GM19452 (cell line): Measurements from ENCODE around the gene ODAD4.

Experiments used
- ATAC-seq: cut with Tn5 transposase; IDR thresholded peaks from one replicate; pipeline ENCODE4 v1.9.1; 2021; ENCODE audit not compliant: unreplicated experiment

Gene ODAD4

GRCh38 chr17:41941168-41941567, 10.8 kb downstream of the ODAD4 start:
- no peak for ATAC-seq

GRCh38 chr17:41942626-41943373, 12.4 kb downstream of the ODAD4 start:
- ATAC-seq = no peak

- no peak for ATAC-seq
These were observed 13.1 kb downstream of the ODAD4 start for GRCh38 chr17:41943492-41943891.

- ATAC-seq = no peak
These were observed 14.5 kb downstream of the ODAD4 start for GRCh38 chr17:41944943-41945342.

GRCh38 chr17:41948762-41949460, 18.5 kb downstream of the ODAD4 start:
- ATAC-seq = no peak

- no peak for ATAC-seq
These were observed 26.1 kb downstream of the ODAD4 start for GRCh38 chr17:41956522-41956921.

- ATAC-seq = no peak
These were observed 26.8 kb downstream of the ODAD4 start for GRCh38 chr17:41957031-41957868.

GRCh38 chr17:41957869-41958439, 27.5 kb downstream of the ODAD4 start:
- ATAC-seq = no peak

GRCh38 chr17:41959030-41959335, 28.6 kb downstream of the ODAD4 start:
- no peak for ATAC-seq

- ATAC-seq = no peak
These were observed 29.1 kb downstream of the ODAD4 start for GRCh38 chr17:41959336-41960095.

- no peak for ATAC-seq
These were observed 31.7 kb downstream of the ODAD4 start for GRCh38 chr17:41962111-41962510.

- no peak for ATAC-seq
These were observed 32.5 kb downstream of the ODAD4 start for GRCh38 chr17:41962768-41963434.

- no peak for ATAC-seq
These were observed 35.5 kb downstream of the ODAD4 start for GRCh38 chr17:41965694-41966462.

- no peak for ATAC-seq
These were observed 36.2 kb downstream of the ODAD4 start, which contains the start of gene CNP for GRCh38 chr17:41966463-41967140. Gene CNP, plus strand, starts transcription at chr17:41966795. Its CDS starts 90 bp downstream, at chr17:41966885.

- ATAC-seq = no peak
These were observed 36.9 kb downstream of the ODAD4 start for GRCh38 chr17:41967141-41967920.

- no peak for ATAC-seq
These were observed 37.6 kb downstream of the ODAD4 start for GRCh38 chr17:41967921-41968578.

- ATAC-seq = no peak
These were observed 38.3 kb downstream of the ODAD4 start for GRCh38 chr17:41968676-41969075.
